OCI-LY3 (cell line): ENCODE data around the gene CDK16.

Source experiments
- EZH2phosphoT487 ChIP-seq: fragments of 200-600 bp; shearing (Covaris generic); IDR thresholded peaks from 2 replicates; pipeline ENCODE4 v1.6.1; 2018; ENCODE audit warnings: antibody characterized with exemption, mixed run types, low read depth
- TF ChIP-seq, protein P1 (sequence below): fragments of 200-600, 300-600 bp; sonication (generic); IDR thresholded peaks from 2 replicates; pipeline ENCODE4 v1.5.1; 2014; ENCODE audit warnings: antibody characterized with exemption, low read length, low read depth

DNA sequence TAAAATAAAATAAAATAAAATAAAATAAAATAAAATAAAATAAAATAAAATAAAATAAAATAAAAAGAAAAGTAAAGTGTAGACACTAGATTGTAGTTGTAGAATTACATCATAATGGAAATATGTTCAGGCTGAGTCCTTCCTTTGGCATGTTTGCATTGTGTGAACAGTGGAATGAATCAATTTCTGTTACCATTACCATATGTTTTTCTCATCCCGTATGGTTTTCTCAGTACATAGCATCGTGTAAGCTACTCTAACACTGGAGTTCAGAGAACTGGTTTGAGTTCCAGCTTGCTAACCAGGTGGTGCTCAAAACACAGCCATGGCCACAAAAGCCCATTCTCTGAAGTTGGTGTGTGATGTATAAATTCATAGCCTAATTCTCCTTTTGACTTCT, 60.2 kb downstream of the CDK16 start:
- TF ChIP-seq, protein P1, sequence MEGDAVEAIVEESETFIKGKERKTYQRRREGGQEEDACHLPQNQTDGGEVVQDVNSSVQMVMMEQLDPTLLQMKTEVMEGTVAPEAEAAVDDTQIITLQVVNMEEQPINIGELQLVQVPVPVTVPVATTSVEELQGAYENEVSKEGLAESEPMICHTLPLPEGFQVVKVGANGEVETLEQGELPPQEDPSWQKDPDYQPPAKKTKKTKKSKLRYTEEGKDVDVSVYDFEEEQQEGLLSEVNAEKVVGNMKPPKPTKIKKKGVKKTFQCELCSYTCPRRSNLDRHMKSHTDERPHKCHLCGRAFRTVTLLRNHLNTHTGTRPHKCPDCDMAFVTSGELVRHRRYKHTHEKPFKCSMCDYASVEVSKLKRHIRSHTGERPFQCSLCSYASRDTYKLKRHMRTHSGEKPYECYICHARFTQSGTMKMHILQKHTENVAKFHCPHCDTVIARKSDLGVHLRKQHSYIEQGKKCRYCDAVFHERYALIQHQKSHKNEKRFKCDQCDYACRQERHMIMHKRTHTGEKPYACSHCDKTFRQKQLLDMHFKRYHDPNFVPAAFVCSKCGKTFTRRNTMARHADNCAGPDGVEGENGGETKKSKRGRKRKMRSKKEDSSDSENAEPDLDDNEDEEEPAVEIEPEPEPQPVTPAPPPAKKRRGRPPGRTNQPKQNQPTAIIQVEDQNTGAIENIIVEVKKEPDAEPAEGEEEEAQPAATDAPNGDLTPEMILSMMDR: no peak
- no peak for TF ChIP-seq EZH2phosphoT487
